Endothelial cell of umbilical vein (primary cell): Measurements from ENCODE around the gene ZNF24. TPM values are rescaled to one million over a fixed set of nuclear protein-coding genes. Genes with fewer than 3 reads are reported as not detected.

Source experiments
- BruUV-seq: library from RNA; stranded (reverse); fragments of 400-500 nt; replicated peaks from 2 replicates; lab custom pipeline; 2021; lab: Mats Ljungman, UMichigan
- CTCF ChIA-PET: fragments of 300-600, 350-600 bp; sonication (Branson Sonifier 250); formaldehyde crosslinking; loops from one replicate; lab custom pipeline; 2021; ENCODE audit warnings: antibody characterized with exemption, inconsistent platforms; lab: Charles Lee
- POLR2A ChIA-PET: fragments of 300-600, 350-600 bp; sonication (Branson Sonifier 250); formaldehyde crosslinking; loops from one replicate; lab custom pipeline; 2021; ENCODE audit warnings: antibody characterized with exemption, inconsistent platforms; lab: Charles Lee
- DNase-seq: peaks from one replicate; pipeline ENCODE4 v3.0.0-alpha.2; 2011; ENCODE audit warnings: low read depth, low spot score
- FAIRE-seq: peaks from 2 replicates; lab custom pipeline; 2011; peaks lifted over from hg19 to GRCh38; lab: Jason Lieb, UNC
- H2AFZ ChIP-seq: 2 replicates; pipeline ENCODE4 v1.6.0; 2012; ENCODE audit warnings: low read depth, low read length, control low read depth, inconsistent platforms
- H3K27ac ChIP-seq: 2 replicates; pipeline ENCODE4 v1.5.1; 2011; ENCODE audit warnings: low read depth, mild to moderate bottlenecking, control low read depth, low read length, moderate library complexity; ENCODE audit not compliant: insufficient read depth
- H3K27me3 ChIP-seq, 2 experiments: 2 replicates each; pipeline versions ENCODE4 v1.6.0 to v1.6.1; 2011; ENCODE audit warnings: low read length in 2 of 2, mixed read lengths in 1 of 2; ENCODE audit not compliant: control insufficient read depth in 2 of 2, insufficient read depth in 2 of 2
- H3K36me3 ChIP-seq, 2 experiments: 2 replicates in 1 of 2; 3 replicates in 1 of 2; pipeline ENCODE4 v1.5.1; 2011; ENCODE audit warnings: low read length in 2 of 2, mild to moderate bottlenecking in 1 of 2, moderate library complexity in 1 of 2; ENCODE audit not compliant: control insufficient read depth in 2 of 2, insufficient read depth in 2 of 2; ENCODE audit errors: extremely low read depth in 1 of 2
- H3K4me1 ChIP-seq: 3 replicates; pipeline ENCODE4 v1.5.1; 2011; ENCODE audit warnings: mild to moderate bottlenecking, low read length; ENCODE audit not compliant: control insufficient read depth, insufficient read depth; ENCODE audit errors: extremely low read depth
- H3K4me2 ChIP-seq: 2 replicates; pipeline ENCODE4 v1.6.1; 2011; ENCODE audit warnings: low read length, control low read depth, mixed read lengths; ENCODE audit not compliant: insufficient read depth
- H3K4me3 ChIP-seq, 3 experiments: fragments of 200-600 bp in 1 of 3; sonication (generic), shearing (Covaris generic) in 1 of 3; replicated peaks in 1 of 3; 2 replicates each; pipeline ENCODE4 v1.5.1; 2011 to 2016; ENCODE audit warnings: control low read depth in 3 of 3, low read length in 3 of 3, mild to moderate bottlenecking in 2 of 3, inconsistent platforms in 1 of 3, low read depth in 1 of 3, moderate library complexity in 1 of 3; ENCODE audit not compliant: insufficient read depth in 1 of 3
- H3K79me2 ChIP-seq: 2 replicates; pipeline ENCODE4 v1.6.0; 2012; ENCODE audit warnings: low read length, inconsistent platforms; ENCODE audit not compliant: control insufficient read depth, insufficient read depth
- H3K9ac ChIP-seq: replicated peaks from 2 replicates; pipeline ENCODE3; 2011; ENCODE audit warnings: low read length, control low read depth; ENCODE audit not compliant: insufficient read depth; ENCODE audit errors: extremely low read depth
- H3K9me1 ChIP-seq: replicated peaks from 3 replicates; pipeline ENCODE4 v1.6.0; 2011; ENCODE audit warnings: mild to moderate bottlenecking, low read length; ENCODE audit not compliant: control insufficient read depth, insufficient read depth; ENCODE audit errors: extremely low read depth
- H3K9me3 ChIP-seq: replicated peaks from 2 replicates; pipeline ENCODE4 v1.5.1; 2012; ENCODE audit warnings: low read length, inconsistent platforms; ENCODE audit not compliant: control insufficient read depth, insufficient read depth
- H4K20me1 ChIP-seq: replicated peaks from 2 replicates; pipeline ENCODE3; 2011; ENCODE audit warnings: mild to moderate bottlenecking, low read length; ENCODE audit not compliant: control insufficient read depth, insufficient read depth; ENCODE audit errors: extremely low read depth
- EZH2 ChIP-seq: IDR thresholded peaks from 2 replicates; pipeline ENCODE4 v1.6.1; 2012; ENCODE audit warnings: borderline replicate concordance, low read depth, mild to moderate bottlenecking, moderate library complexity, low read length, inconsistent platforms; ENCODE audit not compliant: severe bottlenecking
- FOS ChIP-seq: IDR thresholded peaks from 2 replicates; pipeline ENCODE4 v1.6.1; 2011; ENCODE audit warnings: mild to moderate bottlenecking, low read length, moderate library complexity, borderline replicate concordance; ENCODE audit not compliant: insufficient read depth
- GATA2 ChIP-seq: IDR thresholded peaks from 2 replicates; pipeline ENCODE4 v1.7.0; 2011; ENCODE audit warnings: low read depth, mild to moderate bottlenecking, moderate library complexity, mixed read lengths, low read length; ENCODE audit not compliant: insufficient read length, insufficient read depth
- JUN ChIP-seq: IDR thresholded peaks from 2 replicates; pipeline ENCODE4 v1.6.1; 2011; ENCODE audit warnings: borderline replicate concordance, low read depth; ENCODE audit not compliant: insufficient read length, insufficient read depth
- MYC ChIP-seq: IDR thresholded peaks from one replicate; pipeline ENCODE4 v1.6.1; 2011; ENCODE audit warnings: mild to moderate bottlenecking, low read depth, low read length
- POLR2A ChIP-seq: IDR thresholded peaks from 2 replicates; pipeline ENCODE4 v1.6.1; 2012; ENCODE audit warnings: low read depth, mild to moderate bottlenecking, control low read depth, low read length
- dilution Hi-C: fragments of 300-500 bp; cut with MboI; formaldehyde crosslinking; loops from one replicate; pipeline ENCODE4 v1.15.0; 2019; ENCODE audit warnings: low sequenced_read_pairs; ENCODE audit not compliant: extremely low pct_ligation_motif_present
- intact Hi-C: fragments of 100-400 bp; cut with micrococcal nuclease; formaldehyde crosslinking; loops from one replicate; pipeline ENCODE4 v1.10.0; 2022
- polyA plus RNA-seq, 4 experiments: library from polyadenylated mRNA; depleted of rRNA in 3 of 4; stranded (reverse) in 3 of 4; unstranded in 1 of 4; fragments of >200 nt; gene quantifications; 2 replicates each; pipeline versions ENCODE4 v1.2.1 to v1.2.3, GENCODE V29; 2011 to 2012; ENCODE audit warnings: missing spikeins in 1 of 4
- total RNA-seq: library from RNA; stranded (reverse); gene quantifications from 2 replicates; pipeline ENCODE4 v1.2.3, GENCODE V29; 2021
- TF ChIP-seq, protein P1 (sequence below): IDR thresholded peaks from 2 replicates; pipeline ENCODE4 v1.6.1; 2011; ENCODE audit not compliant: insufficient read depth, insufficient read length
- TF ChIP-seq, protein P2 (sequence below), 2 donors: IDR thresholded peaks; 1 replicate in 1 of 2; 2 replicates in 1 of 2; pipeline ENCODE4 v1.5.1; 2011; ENCODE audit warnings: low read length in 2 of 2, mild to moderate bottlenecking in 2 of 2, moderate library complexity in 2 of 2, control low read depth in 1 of 2, inconsistent platforms in 1 of 2, low read depth in 1 of 2; ENCODE audit not compliant: insufficient read depth in 1 of 2; ENCODE audit errors: extremely low read depth in 1 of 2

The ZNF24 gene
- total and polyA plus RNA-seq, 2 donors (not counting 3 experiments of a cell fraction or from before 2014, with no cell fraction given): 10.3 to 40.2 TPM

DNA sequence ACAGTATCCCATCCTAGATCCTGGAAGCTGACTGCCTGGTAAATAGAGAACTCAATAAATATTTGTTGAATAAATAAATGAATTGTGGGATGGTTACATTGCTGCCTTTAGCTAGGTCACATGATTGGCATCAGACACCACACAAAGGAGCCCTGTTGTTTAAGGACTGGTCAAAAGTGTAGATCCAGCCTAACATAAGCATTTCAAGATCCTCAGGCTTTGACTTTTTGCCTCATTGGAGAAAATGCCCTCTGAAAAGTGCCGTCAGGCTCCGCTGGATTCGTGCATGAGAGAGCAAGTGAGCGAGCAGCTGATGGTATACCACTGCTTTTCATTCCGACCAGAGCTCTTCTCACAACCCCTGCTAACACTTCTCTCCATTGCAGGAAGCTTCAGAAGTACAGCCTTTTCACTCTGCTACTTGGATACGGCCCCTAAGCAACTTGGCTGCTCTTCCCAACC is 1.3 kb upstream of the ZNF24 start:
- Histone ChIP-seq H2AFZ (peak overlapping the region; percentile 58), H3K4me2 (no peak overlapping the region), H3K9me3 (no peaks in the 10 kb centered on the region), H3K4me1 (peaks cover 18% of the 10 kb centered on the region), H3K36me3 (no peaks in the 10 kb centered on the region), H3K79me2 (peaks cover 37% of the 10 kb centered on the region), H3K9ac (no peak overlapping the region), H3K4me3 (no peak overlapping the region), H3K9me1 (no peaks in the 10 kb centered on the region), H3K27ac (no peak overlapping the region), H3K27me3 (no peaks in the 10 kb centered on the region), H4K20me1 (peaks cover 14% of the 10 kb centered on the region)
- intact Hi-C loops: no loop called here
- FAIRE-seq (no peak), DNase-seq (peak; percentile 6)
- CTCF ChIA-PET: interaction anchor here (0.8 to 2.6 kb wide), 6 partner anchors 8 to 339 kb away, joined by 3 to 26 read pairs (median 4); partner anchors contain the start of gene ZNF397
- POLR2A ChIA-PET: no interaction called here
- TF ChIP-seq EZH2 (no peak), POLR2A (no peak), FOS (no peak), JUN (no peak), MYC (no peak), GATA2 (no peak)
- TF ChIP-seq, protein P1, sequence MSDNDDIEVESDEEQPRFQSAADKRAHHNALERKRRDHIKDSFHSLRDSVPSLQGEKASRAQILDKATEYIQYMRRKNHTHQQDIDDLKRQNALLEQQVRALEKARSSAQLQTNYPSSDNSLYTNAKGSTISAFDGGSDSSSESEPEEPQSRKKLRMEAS: no peak
- TF ChIP-seq, protein P2, sequence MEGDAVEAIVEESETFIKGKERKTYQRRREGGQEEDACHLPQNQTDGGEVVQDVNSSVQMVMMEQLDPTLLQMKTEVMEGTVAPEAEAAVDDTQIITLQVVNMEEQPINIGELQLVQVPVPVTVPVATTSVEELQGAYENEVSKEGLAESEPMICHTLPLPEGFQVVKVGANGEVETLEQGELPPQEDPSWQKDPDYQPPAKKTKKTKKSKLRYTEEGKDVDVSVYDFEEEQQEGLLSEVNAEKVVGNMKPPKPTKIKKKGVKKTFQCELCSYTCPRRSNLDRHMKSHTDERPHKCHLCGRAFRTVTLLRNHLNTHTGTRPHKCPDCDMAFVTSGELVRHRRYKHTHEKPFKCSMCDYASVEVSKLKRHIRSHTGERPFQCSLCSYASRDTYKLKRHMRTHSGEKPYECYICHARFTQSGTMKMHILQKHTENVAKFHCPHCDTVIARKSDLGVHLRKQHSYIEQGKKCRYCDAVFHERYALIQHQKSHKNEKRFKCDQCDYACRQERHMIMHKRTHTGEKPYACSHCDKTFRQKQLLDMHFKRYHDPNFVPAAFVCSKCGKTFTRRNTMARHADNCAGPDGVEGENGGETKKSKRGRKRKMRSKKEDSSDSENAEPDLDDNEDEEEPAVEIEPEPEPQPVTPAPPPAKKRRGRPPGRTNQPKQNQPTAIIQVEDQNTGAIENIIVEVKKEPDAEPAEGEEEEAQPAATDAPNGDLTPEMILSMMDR (IDR thresholded peaks at IDR 0.05; ENCODE audit: extremely low read depth in 1 of 2, insufficient read depth in 1 of 2, low read depth in 1 of 2, low read length in 2 of 2): no peak
- no TSS peak for BruUV-seq
- dilution Hi-C loops: no loop called here
